Muscle of back (tissue), 11 donors: ENCODE data around the gene CCNL2. TPM values are rescaled to one million over a fixed set of nuclear protein-coding genes. Genes with fewer than 3 reads are reported as not detected.
"Not testable (repeated sequence)": the region's sequence is repeated elsewhere in the genome, so short reads cannot be mapped to it uniquely, and the experiment has no call there.

Experiments
- DNase-seq, 3 donors: peaks; one replicate each; pipeline versions ENCODE4 v3.0.0 to v3.0.0-alpha.2; 2013
- polyA plus RNA-seq, 10 donors: library from polyadenylated mRNA; unstranded; fragments of 120-200 nt; gene quantifications; one replicate each; pipeline ENCODE4 v1.2.1, GENCODE V29; 2013; ENCODE audit not compliant: insufficient read length in 10 of 10

Gene CCNL2
- polyA plus RNA-seq, 10 donors: 99.5 to 280 (median 146) TPM

DNA sequence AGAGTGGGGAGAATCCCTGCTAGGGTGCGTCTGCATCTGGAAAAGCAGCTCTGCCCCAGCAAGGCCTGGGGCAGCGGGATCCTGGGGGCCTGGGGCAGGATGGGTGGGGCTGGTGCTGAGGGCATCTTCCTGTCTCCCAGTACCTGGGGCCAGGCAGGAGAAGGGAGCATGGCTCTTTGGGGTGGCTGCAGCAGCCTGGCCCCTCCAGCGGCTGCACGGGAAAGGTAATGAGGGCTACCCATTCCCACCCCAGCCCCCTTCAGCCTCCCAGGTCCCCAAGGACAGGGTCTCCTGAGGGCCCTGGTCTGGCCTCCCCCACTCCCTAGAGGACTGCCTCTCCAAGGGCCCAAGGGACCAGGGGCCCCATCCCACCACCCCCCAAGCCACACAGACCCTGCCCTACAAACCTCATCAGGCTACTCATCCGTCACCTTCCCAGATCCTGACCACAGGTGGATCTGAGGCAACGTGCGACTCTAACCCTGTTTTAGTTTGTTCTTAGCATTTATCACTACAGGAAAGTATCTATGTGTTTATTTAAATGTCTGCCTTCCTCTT, 22.9 kb upstream of the CCNL2 start:
- DNase-seq: no peak

DNA sequence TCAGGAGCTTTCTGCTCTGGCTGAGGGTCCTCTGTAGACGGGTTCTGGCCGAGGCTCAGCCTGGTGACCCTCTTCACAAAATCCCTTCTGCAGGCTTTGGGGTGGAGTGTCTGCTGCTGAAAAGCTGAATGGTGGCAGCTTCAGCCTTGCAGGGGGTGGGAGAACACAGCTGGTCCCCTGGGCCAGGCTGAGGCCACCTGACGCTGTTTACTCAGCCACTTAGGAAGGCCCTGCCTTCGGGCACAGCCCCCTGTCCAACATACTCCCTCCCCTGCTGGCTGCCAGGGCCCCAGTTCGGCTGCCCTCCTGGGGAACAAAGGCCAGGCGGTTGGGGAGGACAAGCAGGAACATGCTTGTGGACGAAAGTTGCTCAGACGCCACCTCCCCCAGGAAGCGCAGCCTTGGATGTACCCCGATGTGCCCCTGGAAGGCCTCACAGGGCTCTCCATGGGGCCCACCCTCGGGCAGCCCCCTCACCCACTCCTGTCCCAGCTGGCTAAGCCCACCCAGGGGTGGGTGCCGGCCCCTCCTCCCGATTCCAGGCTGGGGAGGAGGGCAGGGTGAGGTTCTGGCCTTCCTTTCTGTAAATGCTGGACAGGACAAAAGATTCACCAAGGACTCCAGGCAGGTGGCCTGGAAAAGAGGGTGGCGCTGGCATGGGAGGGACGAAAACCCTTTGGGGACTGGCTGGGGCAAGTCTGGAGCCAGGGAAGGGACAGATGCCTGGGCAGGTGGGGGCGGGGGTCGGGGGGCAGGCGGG, 22.2 kb upstream of the CCNL2 start, which contains the start of gene ANKRD65:
ANKRD65 (minus strand) TSS at position 130 of the 760 bp plus-strand sequence. CDS start 271 bp downstream, outside the sequence.
- DNase-seq: no peak

DNA sequence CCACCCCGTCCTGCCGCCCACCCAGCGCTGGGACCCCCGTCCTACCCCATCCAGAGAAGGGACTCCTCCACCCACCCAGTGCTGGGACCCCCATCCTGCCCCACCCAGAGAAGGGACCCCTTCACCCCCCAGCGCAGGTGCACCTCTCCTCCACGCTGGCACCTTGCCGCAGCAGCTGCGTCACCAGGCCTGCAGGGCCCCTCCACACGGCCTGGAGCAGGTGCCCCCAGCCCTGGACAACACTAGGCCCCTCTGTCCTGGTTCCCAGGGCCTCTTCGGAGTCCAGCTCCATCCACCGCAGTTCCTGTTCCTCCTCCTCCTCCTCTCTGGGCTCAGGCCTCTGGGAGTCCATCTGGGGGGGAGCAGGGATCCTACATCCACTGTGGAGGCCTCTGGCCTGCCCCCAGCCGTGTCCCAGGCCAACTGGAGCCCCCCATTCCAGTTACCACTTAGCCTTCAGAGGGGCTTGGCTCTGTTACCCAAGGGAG, 21.6 kb upstream of the CCNL2 start:
- no peak for DNase-seq

DNA sequence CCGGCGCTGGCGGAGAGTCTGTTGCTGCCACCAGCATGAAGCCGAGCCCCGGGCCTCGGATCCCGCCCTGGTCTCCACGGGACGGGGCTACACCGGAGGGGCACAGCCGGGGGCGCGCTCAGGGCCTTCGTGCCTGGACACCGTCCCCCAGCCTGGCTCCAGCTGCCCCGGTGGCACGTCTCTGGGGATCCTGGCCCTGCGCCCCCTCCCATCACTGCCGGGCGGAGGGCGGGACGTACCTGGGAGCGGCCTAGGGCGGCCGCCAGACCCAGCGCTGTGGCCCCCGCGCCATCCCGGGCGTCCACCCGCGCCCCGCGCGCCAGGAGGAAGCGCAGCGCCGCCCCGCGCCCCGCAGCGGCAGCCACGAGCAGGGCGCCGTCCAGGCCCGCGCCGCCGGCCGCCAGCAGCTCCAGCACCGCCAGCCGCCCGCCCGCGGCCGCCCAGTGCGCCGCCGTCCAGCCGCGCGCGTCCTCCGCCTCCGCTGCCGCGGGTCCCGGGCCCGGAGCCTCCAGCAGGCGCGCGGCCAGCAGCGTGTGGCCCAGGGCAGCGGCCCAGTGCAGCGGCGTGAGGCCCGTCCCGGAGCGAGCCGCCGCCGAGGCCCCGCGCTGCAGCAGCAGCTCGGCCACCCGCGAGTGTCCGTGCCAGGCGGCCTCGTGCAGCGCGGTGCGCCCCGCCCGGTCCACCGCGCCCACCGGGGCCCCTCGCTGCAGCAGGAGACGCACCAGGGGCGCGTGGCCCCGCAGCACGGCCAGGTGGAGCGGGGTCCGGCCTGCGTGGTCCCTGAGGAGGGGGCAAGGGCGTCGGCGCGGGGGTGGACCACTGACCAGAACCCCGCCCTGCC, 20.9 kb upstream of the CCNL2 start:
- DNase-seq: no peak

DNA sequence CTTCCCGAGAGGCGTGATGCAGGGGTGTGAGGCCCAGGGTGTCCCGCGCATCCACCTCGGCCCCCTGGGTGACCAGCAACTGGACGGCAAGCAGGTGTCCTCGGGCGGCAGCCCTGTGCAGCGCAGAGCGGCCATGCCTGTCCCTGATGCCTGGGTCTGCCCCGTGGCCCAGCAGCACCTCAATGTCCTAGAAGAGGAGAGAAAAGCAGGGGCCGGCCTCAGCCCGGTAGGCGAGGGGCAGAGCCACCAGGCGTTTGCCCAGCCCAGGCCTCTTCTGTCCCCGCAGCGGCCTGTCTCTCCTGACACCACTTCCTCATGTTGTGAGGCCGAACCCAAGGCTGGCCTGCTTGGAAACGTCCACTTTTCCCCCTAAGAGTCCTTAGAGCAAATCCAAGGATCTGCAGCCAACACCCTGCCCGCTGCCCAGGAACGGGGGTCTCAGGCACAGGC, 20.3 kb upstream of the CCNL2 start:
- DNase-seq: no peak

DNA sequence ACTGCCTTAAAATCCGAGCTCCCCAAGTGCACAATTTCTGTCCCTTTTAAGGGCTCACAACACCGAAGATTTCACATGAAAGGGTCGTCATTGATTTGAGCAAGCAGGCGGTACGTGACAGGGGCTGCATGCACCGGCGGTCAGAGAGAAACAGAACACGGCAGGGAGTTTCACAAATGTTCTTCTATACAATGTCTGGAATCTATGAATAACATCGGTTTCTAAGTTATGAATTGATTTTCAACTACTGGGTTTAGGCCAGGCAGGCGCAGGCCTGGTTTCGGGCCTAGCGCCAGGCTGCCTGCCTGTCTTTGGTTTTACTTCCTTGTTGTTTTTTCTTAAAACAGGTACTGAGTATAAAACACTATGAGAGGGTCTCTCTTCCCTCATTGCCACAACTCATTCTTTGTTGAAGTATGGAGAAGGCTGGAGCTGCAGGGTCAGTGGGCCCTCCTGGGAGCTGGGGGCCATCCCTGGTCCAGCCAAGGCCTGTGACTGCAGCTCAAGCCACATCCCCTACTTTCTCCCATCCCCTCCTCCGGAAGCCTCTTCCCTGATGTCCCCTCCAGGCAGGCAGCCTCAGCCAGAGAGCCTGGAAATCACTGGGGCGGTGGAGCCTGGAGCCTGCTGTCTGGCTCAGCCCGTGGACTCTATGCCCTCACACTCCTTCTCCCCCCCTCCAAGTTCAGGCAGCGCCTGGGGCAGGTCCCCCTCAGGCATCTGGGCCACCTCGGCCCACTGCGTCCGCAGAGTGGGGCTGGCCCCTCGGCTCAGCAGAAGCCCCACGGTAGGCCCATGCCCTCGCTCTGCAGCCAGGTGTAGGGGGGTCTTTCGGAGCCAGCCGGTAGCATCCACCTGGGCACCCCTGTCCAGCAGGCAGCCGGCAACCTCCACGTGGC, 19.6 kb upstream of the CCNL2 start:
- DNase-seq: no peak

DNA sequence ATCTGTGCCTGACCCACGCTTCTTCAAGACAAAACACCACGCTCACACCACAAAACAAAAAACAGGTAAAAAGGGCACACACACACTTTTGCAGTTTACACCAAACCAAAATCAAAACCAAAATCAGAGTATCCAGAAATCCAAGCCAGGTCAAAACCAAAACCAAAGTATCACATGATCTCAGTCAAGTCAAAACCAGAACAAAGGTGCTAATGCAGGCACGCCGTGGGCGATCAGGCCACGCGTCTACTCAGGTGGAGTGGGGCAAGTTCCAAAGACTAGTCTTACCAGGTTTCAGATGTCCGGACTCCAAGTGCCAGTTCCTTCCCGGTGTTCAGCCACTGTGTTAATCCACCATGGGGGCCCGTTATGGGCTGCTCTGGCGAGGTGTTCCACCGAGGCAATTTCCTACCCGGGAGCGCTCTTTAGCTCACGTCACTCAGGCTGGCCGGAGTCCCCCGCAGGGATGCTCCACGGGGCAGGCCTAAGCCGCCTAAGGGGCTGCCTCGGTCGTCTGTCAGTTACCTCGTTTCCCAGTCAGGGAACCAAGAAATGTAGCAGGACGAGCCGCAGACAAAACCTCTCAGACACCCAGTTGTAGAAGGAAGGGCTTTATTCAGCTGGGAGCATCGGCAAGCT, 18.8 kb upstream of the CCNL2 start:
- DNase-seq: not testable (repeated sequence)

DNA sequence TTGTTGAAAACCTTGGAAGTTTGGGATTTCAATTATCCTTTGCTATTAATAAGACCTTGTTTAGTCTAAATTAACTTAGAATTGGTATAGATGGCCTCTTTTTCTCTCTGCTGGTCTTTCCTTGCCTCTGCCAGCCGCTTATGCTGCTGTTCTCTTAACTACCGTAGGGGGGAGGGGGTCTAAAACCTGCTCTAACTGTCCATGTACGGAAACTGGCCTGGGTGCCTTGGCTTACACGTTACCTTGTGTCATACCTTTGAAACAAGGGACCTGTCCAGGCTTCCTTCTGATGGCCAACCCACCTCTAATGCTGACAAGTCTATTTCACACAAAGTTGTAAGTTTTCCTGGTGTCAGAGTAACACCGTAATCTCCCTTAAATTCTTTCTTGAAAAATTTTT, 18.3 kb upstream of the CCNL2 start:
- not testable (repeated sequence) for DNase-seq

DNA sequence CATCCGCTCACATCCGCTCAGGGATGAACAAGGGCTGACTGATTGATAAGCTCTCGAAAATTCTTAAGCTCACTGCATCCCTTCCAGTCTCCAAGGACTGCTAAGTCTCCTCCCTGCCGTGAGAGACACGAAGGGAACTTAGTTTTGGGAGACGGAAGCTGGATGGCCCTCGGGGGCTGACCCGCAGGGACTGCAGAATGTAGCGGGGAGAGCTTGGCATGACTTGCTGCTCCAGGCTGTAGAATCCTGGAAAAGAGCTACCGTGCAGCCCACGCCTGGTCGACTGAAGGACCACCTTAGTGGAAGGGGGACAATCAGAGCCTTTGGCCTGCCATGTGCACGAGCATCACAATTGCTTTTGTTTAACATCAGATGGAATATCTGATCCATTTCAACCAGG, 16.6 kb upstream of the CCNL2 start:
- no peak for DNase-seq

DNA sequence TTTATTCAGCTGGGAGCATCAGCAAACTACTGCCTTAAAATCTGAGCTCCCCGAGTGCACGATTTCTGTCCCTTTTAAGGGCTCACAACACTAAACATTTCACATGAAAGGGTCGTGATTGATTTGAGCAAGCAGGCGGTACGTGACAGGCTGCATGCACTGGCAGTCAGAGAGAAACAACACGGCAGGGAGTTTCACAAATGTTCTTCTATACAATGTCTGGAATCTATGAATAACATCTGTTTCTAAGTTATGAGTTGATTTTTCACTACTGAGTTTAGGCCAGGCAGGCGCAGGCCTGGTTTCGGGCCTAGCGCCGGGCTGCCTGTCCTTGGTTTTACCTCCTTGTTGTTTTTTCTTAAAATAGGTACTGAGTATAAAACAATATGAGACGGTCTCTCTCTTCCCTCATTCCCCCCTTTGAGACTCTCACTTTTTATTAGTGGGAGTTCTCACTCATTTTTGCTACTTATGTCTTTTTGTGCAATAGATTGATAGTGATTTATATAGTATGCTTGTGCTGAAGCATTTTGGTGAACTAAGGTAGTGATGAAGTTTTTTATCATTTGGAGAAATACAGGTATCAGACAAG, 13.3 kb upstream of the CCNL2 start:
- not testable (repeated sequence) for DNase-seq

DNA sequence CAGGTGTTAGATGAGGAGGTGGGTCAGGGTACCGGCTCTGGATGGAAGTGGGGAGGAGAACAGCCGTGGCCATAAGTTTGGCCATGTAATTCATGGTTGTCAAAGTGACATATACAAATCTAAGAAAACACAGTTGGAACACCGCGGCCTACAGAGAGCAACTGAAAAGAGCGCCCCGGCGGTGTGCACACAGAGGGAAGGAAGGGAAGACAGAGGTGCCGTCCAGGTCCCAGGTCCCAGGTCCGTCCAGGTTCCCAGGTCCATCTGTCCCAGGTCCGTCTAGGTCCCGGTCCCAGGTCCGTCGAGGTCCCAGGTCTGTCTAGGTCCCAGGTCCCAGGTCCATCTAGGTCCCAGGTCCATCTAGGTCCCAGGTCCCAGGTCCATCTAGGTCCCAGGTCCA, 12.5 kb upstream of the CCNL2 start:
- DNase-seq: no peak

DNA sequence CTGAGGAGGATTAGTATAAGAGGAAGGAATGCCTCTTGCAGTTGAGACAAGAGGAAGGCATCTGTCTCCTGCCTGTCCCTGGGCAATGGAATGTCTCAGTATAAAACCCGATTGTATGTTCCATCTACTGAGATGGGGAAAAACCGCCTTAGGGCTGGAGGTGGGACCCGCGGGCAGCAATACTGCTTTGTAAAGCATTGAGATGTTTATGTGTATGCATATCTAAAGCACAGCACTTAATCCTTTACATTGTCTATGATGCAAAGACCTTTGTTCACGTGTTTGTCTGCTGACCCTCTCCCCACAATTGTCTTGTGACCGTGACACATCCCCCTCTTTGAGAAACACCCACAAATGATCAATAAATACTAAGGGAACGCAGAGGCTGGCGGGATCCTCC, 11.1 kb upstream of the CCNL2 start:
- DNase-seq: not testable (repeated sequence)

DNA sequence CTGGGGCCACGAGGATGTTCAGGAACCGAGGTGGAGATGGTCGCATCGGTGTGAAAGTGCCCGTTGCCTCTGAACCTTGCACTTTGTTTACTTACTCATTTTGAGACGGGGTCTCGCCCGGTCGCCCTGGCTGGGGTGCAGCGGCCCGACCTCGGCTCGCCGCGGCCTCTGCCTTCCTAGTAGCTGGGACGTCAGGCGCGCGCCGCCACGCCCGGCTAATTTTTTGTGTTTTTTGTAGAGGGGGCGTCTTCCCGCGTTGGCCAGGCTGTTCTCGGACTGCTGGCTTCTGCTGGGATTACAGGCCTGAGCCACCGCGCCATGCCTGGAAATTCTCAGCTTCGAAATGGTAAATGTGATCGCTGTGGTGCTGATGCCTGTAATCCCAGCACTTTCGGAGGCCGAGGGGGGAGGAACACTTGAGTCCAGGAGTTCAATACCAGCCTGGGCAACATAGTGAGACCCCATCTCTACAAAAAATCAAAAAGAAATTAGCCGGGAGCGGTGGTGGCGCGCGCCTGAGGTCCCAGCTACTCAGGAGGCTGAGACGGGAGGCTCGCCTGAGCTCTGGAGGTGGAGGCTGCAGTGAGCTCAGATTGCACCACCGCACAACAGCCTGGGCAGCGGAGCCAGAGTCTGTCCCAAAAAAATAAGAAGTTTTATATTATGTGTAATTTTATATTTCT, 8.6 kb upstream of the CCNL2 start:
- peak in 1 of 3 donors; percentile 57 for DNase-seq

DNA sequence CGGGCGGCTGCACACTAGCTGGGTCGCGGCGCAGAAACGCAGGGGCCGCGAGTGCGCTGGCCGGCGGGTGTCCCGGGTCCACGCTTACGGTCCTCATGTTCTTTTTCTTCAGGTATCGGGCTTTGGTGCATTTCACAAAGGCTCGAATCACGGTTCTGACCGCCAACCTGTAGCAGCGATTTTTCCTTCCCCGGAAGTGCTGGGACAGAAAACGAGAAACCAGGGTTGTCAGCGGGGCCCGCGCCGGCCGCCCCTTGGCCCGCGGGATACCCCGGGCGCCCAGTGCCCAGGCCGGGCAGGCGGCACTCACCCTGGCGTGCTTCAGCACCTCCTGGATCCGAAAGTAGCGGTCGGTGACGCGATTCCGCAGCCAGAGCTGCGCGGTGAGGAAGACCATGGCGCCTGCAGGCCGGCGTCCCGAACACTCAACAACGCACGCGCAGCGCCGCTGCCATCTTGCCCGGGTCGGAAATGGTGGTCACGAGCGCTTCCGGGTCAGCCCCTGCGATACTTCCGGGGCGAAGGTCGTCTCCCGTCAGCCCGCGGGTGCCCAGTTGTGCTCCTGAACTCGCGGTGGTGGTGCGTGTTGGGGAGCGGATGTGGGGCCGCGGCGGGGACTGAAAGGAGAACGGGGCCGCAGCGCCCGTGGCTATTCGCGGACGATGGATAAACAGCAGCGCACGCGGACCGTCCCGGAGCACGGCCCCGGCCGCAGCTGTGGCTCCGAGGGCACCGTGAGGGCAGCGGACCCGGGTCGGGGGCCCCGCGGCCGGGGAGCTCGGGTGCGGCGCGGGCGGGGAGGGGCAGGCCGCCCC, 7.9 kb upstream of the CCNL2 start, which contains the start of gene MRPL20:
MRPL20 (minus strand) TSS at position 473 of the 815 bp plus-strand sequence; CDS start at position 397, 76 bp downstream.
- peak; percentile 91 to 97 (median 95) for DNase-seq

DNA sequence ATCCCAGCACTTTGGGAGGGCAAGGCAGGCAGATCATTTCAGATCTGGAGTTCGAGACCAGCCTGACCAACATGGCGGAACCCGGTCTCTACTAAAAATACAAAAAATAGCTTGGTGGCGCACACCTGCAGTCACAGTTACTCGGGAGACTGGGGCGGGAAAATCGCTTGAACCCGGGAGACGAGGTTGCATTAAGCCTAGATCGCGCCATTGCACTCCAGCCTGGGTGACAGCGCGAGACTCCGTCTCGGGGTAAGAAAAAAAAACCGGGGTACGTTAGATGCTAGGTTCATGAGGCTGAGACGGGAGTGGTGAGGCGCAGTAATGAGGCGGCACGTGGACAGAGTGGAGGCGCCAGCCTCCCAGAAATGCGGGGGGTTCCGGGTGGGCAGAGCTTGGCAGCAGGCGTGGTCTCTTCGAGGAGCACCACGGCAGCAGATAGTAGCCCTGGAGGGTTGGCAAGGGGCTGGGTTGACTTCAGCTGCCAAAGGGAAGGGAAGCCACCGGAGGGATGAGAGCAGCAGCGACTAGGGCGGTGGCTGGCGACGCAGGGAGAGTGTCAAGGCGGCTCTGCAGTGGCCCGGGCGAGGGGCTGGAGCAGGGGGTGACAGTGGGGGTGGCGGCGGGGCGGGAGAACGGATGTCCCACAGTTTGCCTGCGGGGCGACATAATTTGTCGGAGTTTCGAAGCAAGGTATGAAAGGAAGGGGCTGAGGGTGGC, 7.1 kb upstream of the CCNL2 start:
- no peak for DNase-seq

DNA sequence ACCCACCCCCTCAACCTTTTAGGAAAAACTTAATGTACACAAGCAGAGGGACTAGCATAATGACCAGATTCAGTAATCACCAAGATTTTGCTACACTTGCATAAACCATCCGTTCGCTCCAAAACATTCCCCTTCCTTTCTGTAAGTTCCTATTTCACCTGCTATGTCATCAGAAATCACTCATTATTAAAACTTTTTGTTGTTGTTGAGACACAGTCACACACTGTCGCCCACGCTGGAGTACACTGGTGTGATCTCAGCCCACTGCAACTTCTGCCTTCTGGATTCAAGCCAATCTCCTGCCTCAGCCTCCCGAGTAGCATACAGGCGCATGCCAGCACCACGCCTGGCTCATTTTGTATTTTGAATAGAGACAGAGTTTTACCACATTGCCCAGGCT, 4.5 kb upstream of the CCNL2 start:
- DNase-seq: no peak

DNA sequence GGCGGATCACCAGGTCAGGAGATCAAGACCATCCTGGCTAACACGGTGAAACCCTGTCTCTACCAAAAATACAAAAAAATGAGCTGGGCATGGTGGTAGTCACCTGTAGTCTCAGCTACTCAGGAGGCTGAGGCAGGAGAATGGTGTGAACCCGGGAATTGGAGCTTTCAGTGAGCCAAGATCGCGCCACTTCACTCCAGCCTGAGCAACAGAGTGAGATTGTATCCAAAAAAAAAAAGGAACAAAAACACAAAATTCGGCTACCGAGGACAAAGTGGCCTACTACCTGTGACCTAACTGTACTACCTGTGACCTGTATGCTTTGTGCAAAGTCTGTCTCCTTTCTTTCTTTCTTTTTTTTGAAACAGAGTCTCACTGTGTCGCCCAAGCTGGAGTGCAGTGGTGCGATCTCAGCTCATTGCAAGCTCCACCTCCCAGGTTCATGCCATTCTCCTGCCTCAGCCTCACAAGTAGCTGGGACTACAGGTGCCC, 3.8 kb upstream of the CCNL2 start:
- not testable (repeated sequence) for DNase-seq
